H1 (cell line): Measurements from ENCODE around the gene PAGE5. TPM values are rescaled to one million over a fixed set of nuclear protein-coding genes. Genes with fewer than 3 reads are reported as not detected.

Source experiments
- JUND ChIP-seq: IDR thresholded peaks from 2 replicates; pipeline ENCODE4 v1.6.1; 2011; ENCODE audit warnings: mild to moderate bottlenecking, improper control_type of control experiment, low read length
- RFX5 ChIP-seq: IDR thresholded peaks from 2 replicates; pipeline ENCODE4 v1.6.1; 2011; ENCODE audit warnings: low read depth, low read length, improper control_type of control experiment, borderline replicate concordance
- SIX5 ChIP-seq: IDR thresholded peaks from 2 replicates; pipeline ENCODE4 v1.6.1; 2011; ENCODE audit warnings: mild to moderate bottlenecking, low read depth, low read length
- SP1 ChIP-seq: IDR thresholded peaks from 2 replicates; pipeline ENCODE4 v1.6.1; 2011; ENCODE audit warnings: low read depth, low read length
- polyA plus RNA-seq, 7 experiments: library from polyadenylated mRNA; depleted of rRNA in 3 of 7; stranded (reverse) in 5 of 7; unstranded in 2 of 7; fragments of >200 nt in 5 of 7; fragments of 200-250 nt in 2 of 7; gene quantifications; 1 replicate in 5 of 7; 2 replicates in 1 of 7; 4 replicates in 1 of 7; pipeline versions ENCODE4 v1.2.1 to v1.2.3, GENCODE V29; 2011 to 2013; ENCODE audit warnings: missing spikeins in 2 of 7, mixed read lengths in 2 of 7
- total RNA-seq: library from RNA; stranded (reverse); fragmentation: NEBNext Ultra II Directional; extraction: Animal tissue kit (Norgen Biotek cat#: 25700); gene quantifications from 2 replicates; pipeline ENCODE4 v1.2.1, GENCODE V29; 2021

Gene PAGE5
- total and polyA plus RNA-seq, 2 of the 8 experiments (the other 6 are each of a cell fraction or from before 2014, with no cell fraction given) = not detected

DNA sequence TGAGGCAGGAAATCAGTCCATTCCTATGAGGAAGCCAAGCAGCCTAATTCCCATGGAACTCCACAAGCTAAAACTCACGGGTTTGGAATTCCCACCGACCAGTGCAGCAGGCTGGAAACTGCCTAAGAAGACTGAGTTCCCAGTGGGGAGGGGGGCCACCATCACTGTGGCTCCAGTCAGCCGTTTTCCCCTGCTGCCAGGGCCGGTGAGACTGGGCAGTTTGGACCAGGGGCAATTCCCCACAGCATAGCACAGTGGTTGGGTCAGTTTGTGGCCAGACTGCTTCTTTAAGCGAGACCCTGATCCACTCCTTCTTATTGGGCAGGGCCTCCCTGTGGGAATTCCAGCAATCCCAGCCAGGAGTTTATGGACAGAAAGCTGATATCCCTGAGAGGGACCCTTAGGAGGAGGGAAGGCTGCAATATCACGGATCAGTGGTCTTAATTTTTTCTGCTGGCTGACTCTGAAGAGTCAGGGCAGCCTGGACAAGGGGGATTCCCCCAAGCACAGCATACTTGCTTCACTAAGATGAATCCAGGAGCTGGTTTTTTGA lies 20.7 kb downstream of the PAGE5 start (continued):
- TF ChIP-seq RFX5 (no peak), SIX5 (no peak), SP1 (no peak), JUND (no peak)
